ENCODE data around the gene PDZK1IP1. TPM values are rescaled to one million over a fixed set of nuclear protein-coding genes. Genes with fewer than 3 reads are reported as not detected.

PDZK1IP1 gene
- total and polyA plus RNA-seq, 2 donors (not counting 3 experiments of a cell fraction or from before 2014, with no cell fraction given) = 0.52 TPM; not detected in 1

GRCh38 chr1:47229031-47229885, 39.4 kb upstream of the PDZK1IP1 start:
- Histone ChIP-seq H3K79me2 (ENCODE audit: control insufficient read depth, insufficient read depth, low read length) (peaks cover 68% of the 10 kb centered on the region), H4K20me1 (replicated peaks; ENCODE audit: control insufficient read depth, extremely low read depth, insufficient read depth, low read length) (no peaks in the 10 kb centered on the region), H3K27me3 (ENCODE audit: control insufficient read depth in 2 of 2, insufficient read depth in 2 of 2, low read length in 2 of 2) (no peaks in the 10 kb centered on the region), H3K4me2 (ENCODE audit: insufficient read depth, low read length) (peak overlapping the region; percentile 97), H3K36me3 (ENCODE audit: control insufficient read depth in 2 of 2, extremely low read depth in 1 of 2, insufficient read depth in 2 of 2, low read length in 2 of 2) (peaks cover 0 to 2% of the 10 kb centered on the region in 2 experiments), H3K9ac (replicated peaks; ENCODE audit: extremely low read depth, insufficient read depth, low read length) (peak overlapping the region; percentile 94), H3K27ac (ENCODE audit: insufficient read depth, low read depth, low read length) (peak overlapping the region; percentile 82), H3K4me1 (ENCODE audit: control insufficient read depth, extremely low read depth, insufficient read depth, low read length) (peaks cover 46% of the 10 kb centered on the region), H2AFZ (ENCODE audit: low read depth, low read length) (peak overlapping the region; percentile 49), H3K9me1 (replicated peaks; ENCODE audit: control insufficient read depth, extremely low read depth, insufficient read depth, low read length) (no peaks in the 10 kb centered on the region), H3K9me3 (replicated peaks; ENCODE audit: control insufficient read depth, insufficient read depth, low read length) (no peaks in the 10 kb centered on the region), H3K4me3 (replicated peaks in 1 of 3; ENCODE audit: insufficient read depth in 1 of 3, low read depth in 1 of 3, low read length in 3 of 3) (peak overlapping the region; percentile 62 to 94 (median 93))
- BruUV-seq (replicated peaks) = TSS peak; percentile 22
- ChIA-PET CTCF (interaction anchor here (1.3 to 7.0 kb wide), 5 partner anchors 17 to 208 kb away, joined by 4 to 76 read pairs (median 44); partner anchors contain the start of gene FOXD2), POLR2A (interaction anchor here (0.6 to 3.0 kb wide), 7 partner anchors 9 to 142 kb away, joined by 4 to 25 read pairs (median 5); partner anchors contain the start of gene CMPK1)
- intact Hi-C loops (cut with micrococcal nuclease) = loop anchor here (1.0 to 2.0 kb wide), 3 partner anchors 17 to 85 kb away; partner anchors contain the start of gene STIL
- dilution Hi-C loops (cut with MboI; ENCODE audit: extremely low pct_ligation_motif_present, low sequenced_read_pairs) = no loop called here
- TF ChIP-seq JUN (IDR thresholded peaks at IDR 0.05; ENCODE audit: borderline replicate concordance, insufficient read depth, insufficient read length, low read depth) = no peak
- TF ChIP-seq EZH2 (IDR thresholded peaks at IDR 0.05; ENCODE audit: borderline replicate concordance, low read depth, low read length, severe bottlenecking) = no peak
- TF ChIP-seq GATA2 (IDR thresholded peaks at IDR 0.05; ENCODE audit: insufficient read depth, insufficient read length, low read depth, low read length) = no peak
- no peak for TF ChIP-seq MYC (IDR thresholded peaks at IDR 0.05; ENCODE audit: low read depth, low read length)
- TF ChIP-seq CTCF (IDR thresholded peaks at IDR 0.05; ENCODE audit: extremely low read depth in 1 of 2, insufficient read depth in 1 of 2, low read depth in 1 of 2, low read length in 2 of 2) = no peak
- no peak for TF ChIP-seq MAX (IDR thresholded peaks at IDR 0.05; ENCODE audit: insufficient read depth, insufficient read length)
- peak; percentile 23 for TF ChIP-seq POLR2A (IDR thresholded peaks at IDR 0.05; ENCODE audit: low read depth, low read length)
- peak; percentile 8 for TF ChIP-seq POLR2AphosphoS5 (IDR thresholded peaks at IDR 0.05; ENCODE audit: insufficient read depth, low read depth, low read length)
- no peak for TF ChIP-seq FOS (IDR thresholded peaks at IDR 0.05; ENCODE audit: borderline replicate concordance, insufficient read depth, low read length)
- DNase-seq (ENCODE audit: low read depth, low spot score) (peak; percentile 73), FAIRE-seq (peak; percentile 87)
